Activated gamma-delta T cell treated with anti-CD3 and anti-CD28 coated beads, Interleukin-2, amount 50 U/mL, for 16 hours (primary cell): ENCODE measurements around the gene CMTM1.

Source experiments
- DNase-seq: peaks from one replicate; pipeline ENCODE4 v3.0.0-alpha.2; 2020; ENCODE audit warnings: low read depth

Gene CMTM1

GRCh38 chr16:66539623-66540469 lies 26.4 kb upstream of the CMTM1 start:
- no peak for DNase-seq

- DNase-seq, result no peak
Measured at GRCh38 chr16:66541388-66542355, 24.6 kb upstream of the CMTM1 start.

GRCh38 chr16:66542396-66542795 lies 23.8 kb upstream of the CMTM1 start:
- DNase-seq, result no peak

DNA sequence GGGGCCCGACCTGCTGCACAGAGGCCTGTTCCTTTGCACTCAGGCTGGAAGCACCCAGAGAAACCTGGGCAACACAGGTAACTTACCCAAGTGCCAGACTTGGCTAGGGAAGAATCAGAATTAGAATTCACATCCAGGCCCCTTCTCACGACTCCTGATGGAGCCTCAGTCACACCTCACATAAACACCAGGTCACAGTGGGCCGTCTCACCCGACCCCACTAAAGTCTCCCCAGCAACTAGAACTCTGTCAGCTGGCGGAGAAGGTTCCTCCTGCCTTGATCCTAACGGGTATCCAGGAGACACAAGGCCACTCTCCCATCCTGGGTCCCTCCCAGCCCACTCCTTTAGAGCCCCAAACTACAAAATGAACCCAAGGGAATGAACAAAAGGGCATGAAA lies 22.7 kb upstream of the CMTM1 start:
- no peak for DNase-seq

- DNase-seq, result no peak
Measured at GRCh38 chr16:66544016-66544757, 22.1 kb upstream of the CMTM1 start.

DNA sequence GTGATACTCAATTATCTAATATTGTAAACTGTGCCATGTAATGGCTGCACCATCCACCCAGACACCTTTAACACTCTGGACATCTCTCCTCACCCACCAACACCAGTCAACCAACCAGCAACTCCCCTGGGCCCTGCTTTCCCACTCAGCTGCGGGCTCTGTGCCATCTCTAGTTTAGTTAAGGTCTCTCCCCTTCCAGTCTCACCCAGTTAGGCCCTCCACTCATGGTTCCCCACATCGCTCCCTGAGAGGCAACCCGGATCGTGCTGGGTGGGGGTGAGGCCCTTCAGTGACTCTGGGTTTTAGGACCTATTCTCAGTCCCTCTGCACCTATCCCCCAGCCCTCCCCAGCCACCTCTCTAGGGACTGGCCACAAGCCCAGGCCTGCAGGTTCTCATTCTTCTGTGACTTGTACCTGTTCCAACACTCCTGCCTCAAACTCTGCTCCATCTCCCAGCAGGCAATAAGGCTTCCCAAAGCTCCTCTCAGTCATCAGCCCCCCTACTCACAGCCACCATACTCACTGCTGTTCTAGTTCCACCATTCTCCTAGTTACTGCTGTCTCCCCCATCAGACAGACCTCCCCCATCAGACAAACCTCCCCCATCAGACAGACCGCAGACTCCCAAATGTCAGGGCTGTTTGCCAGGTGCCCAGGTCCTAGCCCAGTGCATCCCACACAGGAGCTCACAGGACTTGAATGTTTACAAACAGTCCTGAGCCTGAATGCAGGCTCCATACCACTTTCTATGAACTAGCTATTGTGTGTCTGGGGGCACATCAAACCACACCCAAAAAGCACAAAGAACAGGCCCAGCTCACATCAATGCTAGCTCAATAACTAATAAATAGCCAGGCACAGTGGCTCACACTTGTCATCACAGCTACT lies 18.9 kb upstream of the CMTM1 start:
- no peak for DNase-seq

- DNase-seq, result no peak
Measured at GRCh38 chr16:66548068-66548467, 18.2 kb upstream of the CMTM1 start.

GRCh38 chr16:66548868-66549267 lies 17.4 kb upstream of the CMTM1 start:
- no peak for DNase-seq

- DNase-seq, result peak; percentile 32
Measured at GRCh38 chr16:66549284-66550131, 16.7 kb upstream of the CMTM1 start, which contains the start of gene TK2. Gene TK2, minus strand, starts transcription at chr16:66550122. Its CDS starts 61 bp downstream, at chr16:66550061.

GRCh38 chr16:66551348-66551759 lies 14.9 kb upstream of the CMTM1 start:
- DNase-seq, result peak; percentile 38

DNA sequence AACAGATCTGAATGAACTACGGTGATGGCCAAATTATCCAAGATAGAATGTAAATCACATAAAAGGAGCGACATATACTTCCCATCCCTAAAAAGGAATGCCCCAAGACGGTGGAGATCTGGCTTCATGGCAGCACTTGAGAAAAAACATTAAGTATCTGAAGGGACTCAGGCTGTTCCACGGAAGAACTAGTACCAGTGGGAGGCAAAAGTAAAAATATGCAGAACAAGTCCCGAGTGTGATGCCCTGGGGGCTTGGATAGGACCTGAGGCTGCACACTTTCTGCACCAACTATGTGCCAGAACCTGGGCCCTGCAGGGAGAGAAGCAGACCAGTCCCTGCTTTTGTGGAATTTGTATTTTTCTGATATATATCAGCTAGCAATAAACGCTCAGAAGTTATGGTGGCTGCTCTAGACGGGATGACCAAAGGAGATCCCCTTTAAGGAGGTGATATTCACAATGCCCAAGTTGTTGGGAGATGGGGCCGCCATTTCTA lies 14.4 kb upstream of the CMTM1 start:
- no peak for DNase-seq

- peak; percentile 80 for DNase-seq
Measured at GRCh38 chr16:66552286-66553177, 13.7 kb upstream of the CMTM1 start, which contains the start of gene CKLF. Gene CKLF, plus strand, starts transcription at chr16:66552576. Its CDS starts 140 bp downstream, at chr16:66552716.

- DNase-seq, result no peak
Measured at GRCh38 chr16:66553223-66553622, 13.0 kb upstream of the CMTM1 start.

DNA sequence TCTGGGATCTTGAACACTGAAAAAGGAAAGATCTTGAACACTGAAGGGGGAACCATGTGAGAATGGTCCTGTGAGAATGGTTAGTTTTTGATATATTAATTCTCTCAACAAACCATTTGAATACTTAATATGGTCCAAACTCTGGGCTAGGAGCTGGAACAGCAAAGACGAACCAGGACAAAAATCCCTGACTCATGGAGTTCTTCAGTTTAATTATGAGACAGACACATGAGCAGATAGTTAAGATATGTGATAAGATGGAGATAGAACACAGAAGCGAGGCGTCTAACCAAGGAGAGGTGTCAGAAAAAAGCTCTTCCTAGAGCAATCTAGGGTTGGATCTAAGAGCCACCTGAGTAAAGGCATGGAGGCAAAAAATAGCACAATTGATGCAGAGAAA lies 12.2 kb upstream of the CMTM1 start:
- DNase-seq, result no peak

DNA sequence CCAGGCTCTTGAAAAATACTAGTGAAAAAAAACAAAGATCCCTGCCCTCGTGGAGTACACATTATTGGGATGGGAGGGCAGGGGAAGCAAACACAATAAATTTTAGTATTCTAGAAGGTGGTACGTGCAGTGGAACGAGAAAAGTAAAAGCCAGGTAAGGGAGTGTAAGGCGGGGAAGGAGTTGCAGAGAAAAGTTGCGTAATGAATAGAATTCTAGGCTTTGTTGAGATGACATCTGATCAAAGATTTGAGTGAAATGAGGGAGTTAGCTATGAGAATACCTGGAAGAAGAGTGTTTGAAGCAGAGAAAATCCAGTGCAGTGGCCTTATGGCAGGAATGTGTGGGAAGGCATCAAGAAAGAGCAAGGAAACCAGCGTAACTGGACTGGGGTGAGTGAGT lies 11.7 kb upstream of the CMTM1 start:
- DNase-seq, result no peak

GRCh38 chr16:66560107-66560506 lies 6.1 kb upstream of the CMTM1 start:
- no peak for DNase-seq

DNA sequence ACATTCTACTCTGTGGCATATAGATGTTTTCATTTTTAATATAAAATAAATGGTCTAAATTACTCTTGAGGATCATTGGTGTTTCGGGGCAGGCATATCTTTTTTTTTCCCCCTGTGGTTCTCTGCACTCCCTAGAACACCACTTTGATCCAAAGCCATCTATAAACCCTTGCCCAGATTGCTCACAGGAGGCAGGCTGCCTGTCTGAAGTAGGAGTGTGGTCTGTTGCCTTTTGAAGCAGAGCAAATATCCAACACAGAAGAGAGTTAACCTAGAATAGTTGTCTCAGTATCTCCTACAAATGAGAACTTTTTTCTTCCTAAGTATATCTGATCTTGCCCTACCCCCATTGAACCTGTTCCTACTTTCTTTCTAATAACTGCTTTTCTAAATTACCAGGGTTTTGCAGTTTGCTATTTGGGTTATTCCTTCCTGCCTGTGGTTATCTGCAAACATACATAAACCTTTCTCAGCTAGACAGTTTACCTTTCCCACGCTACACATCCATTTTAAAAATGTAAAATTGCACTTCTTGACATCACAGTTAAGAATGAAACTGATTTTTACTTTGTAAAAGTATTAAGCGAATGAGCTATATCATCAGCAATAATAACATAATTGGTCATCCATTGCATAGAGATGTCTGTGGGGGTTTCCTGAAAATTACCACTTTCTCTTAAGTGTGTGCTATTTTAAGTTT lies 4.7 kb upstream of the CMTM1 start:
- no peak for DNase-seq

- no peak for DNase-seq
Measured at GRCh38 chr16:66562409-66562808, 3.8 kb upstream of the CMTM1 start.
